Measurements from ENCODE around the gene TOR1A. TPM values are rescaled to one million over a fixed set of nuclear protein-coding genes. Genes with fewer than 3 reads are reported as not detected.
A peak's percentile ranks its signal among the peaks of the same experiment; 100 is the strongest.

The TOR1A gene
- total and polyA plus RNA-seq, 8 donors = 32.0 to 40.0 (median 36.3) TPM

GRCh38 chr9:129860653-129861446, 36.9 kb upstream of the TOR1A start:
- no peak overlapping the region for H3K4me3 ChIP-seq
- DNase-seq (peak in 1 of 4 donors; percentile 39), ATAC-seq (no peak)
- intact Hi-C loops (cut with DNase I) = no loop called here
- H3K9me3 ChIP-seq = no peaks in the 10 kb centered on the region
- H3K27me3 ChIP-seq = no peaks in the 10 kb centered on the region
- peaks cover 0 to 67% of the 10 kb centered on the region in 2 donors for H3K36me3 ChIP-seq
- TF ChIP-seq CTCF (IDR thresholded peaks at IDR 0.05) = no peak
- no peak overlapping the region for H3K27ac ChIP-seq
- no peaks in the 10 kb centered on the region for H3K4me1 ChIP-seq

DNA sequence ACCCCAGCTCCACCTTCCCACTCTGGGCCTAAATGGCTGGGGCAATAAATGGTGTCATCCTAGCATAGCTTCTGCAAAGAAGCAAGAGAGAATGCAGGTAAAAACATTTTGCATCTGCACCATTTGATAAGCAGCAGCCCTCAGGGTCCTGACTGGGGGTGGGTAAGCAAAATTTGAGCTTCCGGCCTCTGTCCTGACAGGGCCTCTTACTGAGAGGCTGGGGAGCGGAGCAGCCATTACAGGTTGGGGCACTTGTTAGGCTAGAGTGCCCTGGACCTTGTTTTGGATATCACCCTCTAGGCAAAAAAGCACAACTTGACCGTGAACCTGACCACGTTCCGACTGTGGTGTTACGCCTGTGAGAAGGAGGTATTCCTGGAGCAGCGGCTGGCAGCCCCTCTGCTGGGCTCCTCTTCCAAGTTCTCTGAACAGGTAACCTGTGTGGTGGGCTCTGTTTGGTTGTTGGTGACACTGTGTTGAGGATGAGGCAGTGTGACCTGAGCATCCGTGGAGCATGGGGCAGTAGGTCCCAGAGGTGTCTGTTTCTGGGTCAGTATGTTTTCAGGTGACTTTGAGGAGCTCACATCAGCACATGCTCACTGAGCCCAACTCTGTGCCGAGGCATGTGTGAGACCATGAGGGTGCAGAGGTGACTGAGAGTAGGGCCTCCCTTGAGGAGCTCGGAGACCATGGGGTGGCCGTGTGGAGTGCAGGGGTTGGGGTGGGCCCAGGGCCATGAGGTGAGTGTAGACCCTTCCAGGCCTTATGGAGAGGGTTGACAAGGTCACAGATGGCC, 34.4 kb upstream of the TOR1A start:
- peaks cover 0 to 78% of the 10 kb centered on the region in 2 donors for H3K36me3 ChIP-seq
- no peak for TF ChIP-seq CTCF (IDR thresholded peaks at IDR 0.05)
- intact Hi-C loops (cut with DNase I) = no loop called here
- H3K4me3 ChIP-seq = no peak overlapping the region
- DNase-seq (peak in 1 of 4 donors; percentile 28), ATAC-seq (no peak)
- peaks cover 0 to 4% of the 10 kb centered on the region in 2 donors for H3K4me1 ChIP-seq
- H3K27me3 ChIP-seq = no peaks in the 10 kb centered on the region
- H3K27ac ChIP-seq = no peak overlapping the region
- no peaks in the 10 kb centered on the region for H3K9me3 ChIP-seq

DNA sequence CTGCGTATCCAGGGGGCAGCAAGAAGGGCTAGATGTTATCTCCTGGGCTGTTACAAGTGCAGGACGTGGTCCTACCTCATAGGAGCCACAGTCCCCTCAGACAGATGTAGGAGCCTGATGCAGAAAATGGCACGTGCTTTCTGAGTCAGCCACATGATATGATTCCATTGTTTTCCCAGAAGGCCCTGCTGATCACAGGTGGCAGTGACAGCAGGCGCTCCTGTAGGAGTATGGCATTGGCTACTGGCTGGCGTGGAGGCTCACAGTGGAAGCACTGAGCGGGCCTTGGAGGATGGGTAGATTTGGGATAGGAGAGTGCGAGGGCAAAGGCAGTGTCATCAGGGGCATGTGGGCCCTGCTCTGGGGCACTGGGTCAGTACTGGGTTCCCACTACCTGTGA, 33.3 kb upstream of the TOR1A start:
- no peak for TF ChIP-seq CTCF (IDR thresholded peaks at IDR 0.05)
- Histone ChIP-seq H3K4me3 (no peak overlapping the region), H3K36me3 (peaks cover 0 to 81% of the 10 kb centered on the region in 2 donors), H3K4me1 (peaks cover 0 to 4% of the 10 kb centered on the region in 2 donors), H3K27me3 (no peaks in the 10 kb centered on the region), H3K27ac (no peak overlapping the region), H3K9me3 (no peaks in the 10 kb centered on the region)
- no peak for ATAC-seq
- intact Hi-C loops (cut with DNase I) = no loop called here
- DNase-seq = peak in 1 of 4 donors; percentile 7

GRCh38 chr9:129854588-129855110, 30.7 kb upstream of the TOR1A start:
- intact Hi-C loops (cut with DNase I) = no loop called here
- no peaks in the 10 kb centered on the region for H3K27me3 ChIP-seq
- H3K4me3 ChIP-seq = no peak overlapping the region
- ATAC-seq (no peak), DNase-seq (no peak)
- TF ChIP-seq CTCF (IDR thresholded peaks at IDR 0.05) = no peak
- H3K9me3 ChIP-seq = no peaks in the 10 kb centered on the region
- H3K27ac ChIP-seq = no peak overlapping the region
- H3K4me1 ChIP-seq = peaks cover 0 to 4% of the 10 kb centered on the region in 2 donors
- peaks cover 0 to 84% of the 10 kb centered on the region in 2 donors for H3K36me3 ChIP-seq

GRCh38 chr9:129853614-129854013, 29.7 kb upstream of the TOR1A start:
- TF ChIP-seq CTCF (IDR thresholded peaks at IDR 0.05) = no peak
- Histone ChIP-seq H3K27ac (no peak overlapping the region), H3K27me3 (no peaks in the 10 kb centered on the region), H3K36me3 (peaks cover 0 to 80% of the 10 kb centered on the region in 2 donors), H3K4me3 (no peak overlapping the region), H3K4me1 (peaks cover 0 to 4% of the 10 kb centered on the region in 2 donors), H3K9me3 (no peaks in the 10 kb centered on the region)
- intact Hi-C loops (cut with DNase I) = no loop called here
- ATAC-seq (no peak), DNase-seq (no peak)
